Upper lobe of left lung (tissue), 4 donors: ENCODE data around the gene TMEM8B.

Experiments used
- CTCF ChIP-seq, 6 experiments: fragments of 450-650 bp in 4 of 6; fragments of 200-600 bp in 2 of 6; sonication (generic) in 2 of 6; IDR thresholded peaks; one replicate each; pipeline ENCODE4 v1.5.1; 2016 to 2019; ENCODE audit warnings: antibody characterized with exemption in 6 of 6
- POLR2A ChIP-seq, 4 donors: fragments of 450-650 bp; IDR thresholded peaks; one replicate each; pipeline ENCODE4 v1.5.1; 2016 to 2017; ENCODE audit warnings: antibody characterized with exemption in 4 of 4, mild to moderate bottlenecking in 2 of 4
- POLR2AphosphoS5 ChIP-seq, 2 donors: sonication (generic); formaldehyde crosslinking; IDR thresholded peaks; one replicate each; pipeline ENCODE4 v1.5.1; 2017; ENCODE audit warnings: antibody characterized with exemption in 2 of 2

GRCh38 chr9:35790025-35790384 lies 39.0 kb upstream of the TMEM8B start:
- no peak for TF ChIP-seq CTCF (IDR thresholded peaks at IDR 0.05)
- no peak for TF ChIP-seq POLR2A (IDR thresholded peaks at IDR 0.05)
- TF ChIP-seq POLR2AphosphoS5 (IDR thresholded peaks at IDR 0.05): no peak
